Fibroblast of villous mesenchyme (primary cell): Measurements from ENCODE around the gene PACSIN2. TPM values are rescaled to one million over a fixed set of nuclear protein-coding genes. Genes with fewer than 3 reads are reported as not detected.
A peak's percentile ranks its signal among the peaks of the same experiment; 100 is the strongest.
"Not testable (repeated sequence)": the region's sequence is repeated elsewhere in the genome, so short reads cannot be mapped to it uniquely, and the experiment has no call there.

Experiments
- DNase-seq: peaks from one replicate; pipeline ENCODE4 v3.0.0-alpha.2; 2010; ENCODE audit warnings: low read depth
- H3K4me3 ChIP-seq: 2 replicates; pipeline ENCODE4 v1.5.1; 2011; ENCODE audit warnings: low read depth, mild to moderate bottlenecking, low read length
- total RNA-seq: library from RNA; depleted of rRNA; stranded (reverse); fragments of >200 nt; gene quantifications from 2 replicates; pipeline ENCODE4 v1.2.3, GENCODE V29; 2012
- TF ChIP-seq, protein P1 (sequence below): IDR thresholded peaks from 2 replicates; pipeline ENCODE4 v1.5.1; 2012; ENCODE audit warnings: low read depth, mild to moderate bottlenecking, low read length; ENCODE audit not compliant: insufficient read depth

The PACSIN2 gene
- total RNA-seq, 1 donor, result 53.1 TPM

DNA sequence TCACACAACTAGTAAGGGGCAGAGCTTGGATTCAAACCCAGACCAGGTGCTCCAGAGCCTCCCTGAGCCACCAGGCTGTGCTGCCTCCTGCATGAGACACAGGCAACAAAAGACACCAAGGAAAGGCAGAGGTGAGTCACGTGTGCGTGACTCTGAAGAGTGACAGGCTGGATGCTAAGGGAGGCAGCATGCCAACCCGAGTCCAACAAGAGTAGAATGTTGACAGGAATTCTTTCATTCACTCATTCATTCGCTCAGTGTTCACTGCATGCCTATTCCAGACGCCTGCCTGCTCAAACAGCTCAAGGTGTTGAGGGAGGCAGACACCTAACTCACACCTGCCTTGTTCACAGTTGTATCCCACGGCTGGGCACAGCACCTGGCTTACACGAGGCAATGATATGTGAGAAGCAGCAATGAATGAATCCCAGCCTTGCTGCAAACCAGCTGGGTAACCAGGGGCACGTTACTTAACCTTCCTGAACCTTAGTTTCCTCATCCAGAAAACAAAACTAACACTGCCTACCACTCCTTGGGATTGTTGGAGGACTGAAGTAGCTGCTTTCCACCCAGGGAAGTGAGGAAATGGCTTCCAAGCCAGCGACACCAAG is 84.0 kb downstream of the PACSIN2 start:
- DNase-seq, result no peak
- TF ChIP-seq, protein P1, sequence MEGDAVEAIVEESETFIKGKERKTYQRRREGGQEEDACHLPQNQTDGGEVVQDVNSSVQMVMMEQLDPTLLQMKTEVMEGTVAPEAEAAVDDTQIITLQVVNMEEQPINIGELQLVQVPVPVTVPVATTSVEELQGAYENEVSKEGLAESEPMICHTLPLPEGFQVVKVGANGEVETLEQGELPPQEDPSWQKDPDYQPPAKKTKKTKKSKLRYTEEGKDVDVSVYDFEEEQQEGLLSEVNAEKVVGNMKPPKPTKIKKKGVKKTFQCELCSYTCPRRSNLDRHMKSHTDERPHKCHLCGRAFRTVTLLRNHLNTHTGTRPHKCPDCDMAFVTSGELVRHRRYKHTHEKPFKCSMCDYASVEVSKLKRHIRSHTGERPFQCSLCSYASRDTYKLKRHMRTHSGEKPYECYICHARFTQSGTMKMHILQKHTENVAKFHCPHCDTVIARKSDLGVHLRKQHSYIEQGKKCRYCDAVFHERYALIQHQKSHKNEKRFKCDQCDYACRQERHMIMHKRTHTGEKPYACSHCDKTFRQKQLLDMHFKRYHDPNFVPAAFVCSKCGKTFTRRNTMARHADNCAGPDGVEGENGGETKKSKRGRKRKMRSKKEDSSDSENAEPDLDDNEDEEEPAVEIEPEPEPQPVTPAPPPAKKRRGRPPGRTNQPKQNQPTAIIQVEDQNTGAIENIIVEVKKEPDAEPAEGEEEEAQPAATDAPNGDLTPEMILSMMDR, result no peak
- no peak overlapping the region for H3K4me3 ChIP-seq

- TF ChIP-seq, protein P1, result no peak
- no peak for DNase-seq
- H3K4me3 ChIP-seq, result no peak overlapping the region
Measured at GRCh38 chr22:42929838-42930155, 85.2 kb downstream of the PACSIN2 start.

- DNase-seq, result peak; percentile 69
- TF ChIP-seq, protein P1, result no peak
- H3K4me3 ChIP-seq, result no peak overlapping the region
Measured at GRCh38 chr22:42928969-42929837, 85.7 kb downstream of the PACSIN2 start.

DNA sequence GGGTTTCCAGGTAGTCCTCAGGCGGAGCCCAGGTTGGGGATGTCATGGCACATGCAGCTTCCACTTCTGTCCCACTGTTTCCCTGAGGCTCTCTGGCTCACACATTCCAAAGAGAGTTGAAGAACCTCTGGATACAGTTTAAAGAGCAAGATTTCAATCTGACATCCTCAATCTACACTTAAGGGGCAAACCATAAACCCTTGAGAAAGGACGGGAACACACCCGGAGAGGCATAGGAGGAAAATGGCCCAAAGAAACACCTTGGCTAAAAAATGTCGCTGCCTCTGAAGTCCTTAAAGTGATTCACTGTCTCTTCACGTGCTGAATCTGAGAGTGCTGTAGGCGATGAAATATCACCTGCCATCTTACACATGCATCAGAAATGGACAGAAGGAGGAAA is 87.0 kb downstream of the PACSIN2 start:
- H3K4me3 ChIP-seq, result no peak overlapping the region
- no peak for DNase-seq
- TF ChIP-seq, protein P1, result no peak

DNA sequence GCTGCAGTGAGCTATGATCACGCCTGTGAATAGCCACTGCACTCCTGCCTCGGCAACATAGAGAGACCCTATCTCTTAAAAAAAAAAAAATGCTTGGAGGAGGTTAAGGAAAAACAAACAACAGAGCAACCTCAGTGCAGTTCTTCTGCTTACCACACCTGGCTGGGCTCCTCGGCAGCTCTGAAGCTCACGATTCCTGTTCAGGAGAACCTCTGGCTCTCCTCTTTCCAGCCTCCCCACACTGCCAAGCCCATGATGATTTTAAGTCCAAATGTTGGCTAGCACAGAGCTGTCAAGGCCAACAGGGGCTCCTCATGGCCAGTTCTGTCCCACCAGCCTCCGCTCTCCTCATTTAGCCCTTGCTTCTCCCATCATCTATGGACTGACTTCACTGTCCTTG is 88.2 kb downstream of the PACSIN2 start:
- TF ChIP-seq, protein P1, result no peak
- no peak for DNase-seq
- H3K4me3 ChIP-seq, result no peak overlapping the region

DNA sequence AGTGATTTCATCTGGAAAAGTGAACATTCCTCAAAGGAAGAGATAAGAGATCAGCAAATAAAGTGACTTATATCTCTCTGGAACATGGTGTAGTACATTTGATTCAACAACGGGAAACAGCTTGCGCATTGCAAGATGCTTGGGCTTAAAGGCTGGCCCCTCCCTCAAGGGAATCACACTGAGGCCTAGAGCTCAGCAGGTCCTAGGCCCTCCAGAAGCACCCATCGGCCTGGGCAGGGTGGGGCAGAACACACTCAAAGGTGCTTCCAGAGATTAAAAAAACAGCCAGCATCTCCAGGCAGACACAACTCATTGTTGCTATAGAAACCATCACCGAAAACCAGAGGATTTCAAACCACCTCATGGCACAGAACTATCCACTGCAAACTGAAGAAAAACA is 88.8 kb downstream of the PACSIN2 start:
- DNase-seq, result no peak
- no peak overlapping the region for H3K4me3 ChIP-seq
- TF ChIP-seq, protein P1, result no peak

DNA sequence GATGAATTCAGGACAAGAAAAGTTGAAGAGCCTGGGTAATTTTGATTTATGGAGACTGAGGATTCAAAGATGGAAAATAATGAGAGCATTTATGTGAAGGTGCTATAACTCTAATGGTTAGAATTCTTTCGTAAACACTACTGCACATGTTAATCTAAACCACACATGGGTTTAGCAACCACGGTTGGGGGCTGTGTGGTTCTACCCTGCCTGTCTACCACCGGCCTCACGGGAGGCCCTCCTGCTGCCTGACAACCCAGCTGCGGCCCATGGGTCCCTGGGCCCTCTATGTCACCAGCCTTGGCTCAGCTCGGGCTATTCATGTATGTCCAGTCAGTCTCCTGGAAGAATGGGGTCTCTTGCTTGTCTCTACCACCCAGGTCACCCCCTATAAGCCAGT is 89.4 kb downstream of the PACSIN2 start:
- no peak for DNase-seq
- H3K4me3 ChIP-seq, result no peak overlapping the region
- TF ChIP-seq, protein P1, result no peak

DNA sequence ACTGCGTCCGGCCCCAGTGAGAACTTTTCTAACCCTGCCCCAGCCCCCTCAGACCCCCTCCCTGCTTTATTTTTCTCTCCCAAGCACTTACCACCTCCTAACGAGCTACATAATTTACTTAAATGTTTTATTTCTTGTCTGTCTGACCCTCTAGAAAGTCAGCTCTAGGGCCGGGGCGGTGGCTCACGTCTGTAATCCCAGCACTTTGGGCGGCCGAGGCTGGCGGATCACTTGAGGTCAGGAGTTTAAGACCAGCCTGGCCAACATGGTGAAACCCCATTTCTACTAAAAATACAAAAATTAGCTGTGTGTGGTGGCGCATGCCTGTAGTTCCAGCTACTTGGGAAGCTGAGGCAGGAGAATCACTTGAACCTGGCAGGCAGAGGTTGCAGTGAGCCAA is 89.9 kb downstream of the PACSIN2 start:
- not testable (repeated sequence) for DNase-seq, H3K4me3 ChIP-seq
